ENCODE measurements around the gene IQSEC1.

Gene IQSEC1

GRCh38 chr3:13106308-13107001 is 33.2 kb upstream of the IQSEC1 start:
- DNase-seq (ENCODE audit: low spot score) = no peak
- Histone ChIP-seq H3K27ac (no peak overlapping the region), H3K4me3 (no peak overlapping the region)
- TF ChIP-seq, protein P1, sequence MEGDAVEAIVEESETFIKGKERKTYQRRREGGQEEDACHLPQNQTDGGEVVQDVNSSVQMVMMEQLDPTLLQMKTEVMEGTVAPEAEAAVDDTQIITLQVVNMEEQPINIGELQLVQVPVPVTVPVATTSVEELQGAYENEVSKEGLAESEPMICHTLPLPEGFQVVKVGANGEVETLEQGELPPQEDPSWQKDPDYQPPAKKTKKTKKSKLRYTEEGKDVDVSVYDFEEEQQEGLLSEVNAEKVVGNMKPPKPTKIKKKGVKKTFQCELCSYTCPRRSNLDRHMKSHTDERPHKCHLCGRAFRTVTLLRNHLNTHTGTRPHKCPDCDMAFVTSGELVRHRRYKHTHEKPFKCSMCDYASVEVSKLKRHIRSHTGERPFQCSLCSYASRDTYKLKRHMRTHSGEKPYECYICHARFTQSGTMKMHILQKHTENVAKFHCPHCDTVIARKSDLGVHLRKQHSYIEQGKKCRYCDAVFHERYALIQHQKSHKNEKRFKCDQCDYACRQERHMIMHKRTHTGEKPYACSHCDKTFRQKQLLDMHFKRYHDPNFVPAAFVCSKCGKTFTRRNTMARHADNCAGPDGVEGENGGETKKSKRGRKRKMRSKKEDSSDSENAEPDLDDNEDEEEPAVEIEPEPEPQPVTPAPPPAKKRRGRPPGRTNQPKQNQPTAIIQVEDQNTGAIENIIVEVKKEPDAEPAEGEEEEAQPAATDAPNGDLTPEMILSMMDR (IDR thresholded peaks at IDR 0.05) = no peak

- Histone ChIP-seq H3K4me3 (no peak overlapping the region), H3K27ac (no peak overlapping the region)
- TF ChIP-seq, protein P1 (IDR thresholded peaks at IDR 0.05) = no peak
- DNase-seq (ENCODE audit: low spot score) = no peak
Observed at GRCh38 chr3:13105896-13106250, 32.6 kb upstream of the IQSEC1 start.

DNA sequence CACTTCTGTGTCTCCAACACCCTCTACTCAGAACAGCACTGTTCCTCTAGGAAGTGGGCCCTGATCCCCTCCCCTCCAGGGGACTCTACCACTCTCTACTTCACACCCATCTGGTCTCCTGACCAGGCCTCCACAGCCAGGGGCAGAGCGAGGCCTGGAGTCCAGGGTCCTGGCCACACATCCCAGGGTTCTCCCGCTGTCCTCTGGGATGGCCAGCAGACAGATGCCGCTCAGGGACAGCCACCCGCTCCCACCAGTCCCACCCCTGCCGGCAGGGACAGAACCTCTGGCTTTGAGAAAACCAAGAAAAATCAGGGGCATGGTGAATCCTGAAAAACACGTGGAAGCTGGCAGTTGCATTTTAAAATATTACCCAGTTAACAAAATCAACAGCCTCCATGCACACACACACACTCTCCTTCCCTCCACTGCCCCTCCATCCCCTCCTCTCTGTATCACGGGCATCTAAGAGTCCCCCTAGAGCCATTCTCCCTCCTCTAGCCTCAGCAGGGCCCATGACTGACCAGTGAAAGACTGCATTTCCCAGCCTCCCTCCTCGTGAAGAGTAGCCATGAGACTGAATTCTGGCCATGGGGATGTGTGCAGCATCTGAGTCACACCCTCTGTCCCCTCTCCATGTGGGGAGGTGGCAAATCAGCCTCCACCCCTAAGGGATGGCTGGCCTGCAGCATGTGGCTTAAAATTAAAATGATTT is 32.1 kb upstream of the IQSEC1 start:
- Histone ChIP-seq H3K27ac (no peak overlapping the region), H3K4me3 (no peak overlapping the region)
- TF ChIP-seq, protein P1 (IDR thresholded peaks at IDR 0.05) = no peak
- DNase-seq (ENCODE audit: low spot score) = no peak

DNA sequence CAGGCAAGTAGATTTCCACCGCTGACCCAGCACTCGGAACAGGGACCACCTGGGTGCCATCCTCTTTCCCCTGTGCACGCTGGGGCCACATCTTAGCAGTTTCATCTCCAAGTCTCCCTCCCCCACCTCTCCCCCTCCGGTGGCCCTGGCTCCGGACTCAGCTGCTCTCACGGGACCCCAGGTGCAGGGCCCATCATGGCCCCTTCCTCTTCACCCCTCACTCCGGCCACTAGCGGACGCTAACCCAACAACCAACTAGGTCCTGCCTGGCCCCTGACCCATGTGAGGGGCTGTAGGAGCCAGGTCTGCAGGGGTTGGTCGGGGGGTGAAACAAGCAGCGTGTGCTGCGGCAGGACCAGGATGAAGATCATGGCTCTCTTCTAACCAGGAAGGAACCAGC is 31.3 kb upstream of the IQSEC1 start:
- DNase-seq (ENCODE audit: low spot score) = no peak
- H3K27ac ChIP-seq = no peak overlapping the region
- TF ChIP-seq, protein P1 (IDR thresholded peaks at IDR 0.05) = no peak
- H3K4me3 ChIP-seq = no peak overlapping the region

GRCh38 chr3:13103416-13104058 is 30.3 kb upstream of the IQSEC1 start:
- Histone ChIP-seq H3K4me3 (no peak overlapping the region), H3K27ac (no peak overlapping the region)
- TF ChIP-seq, protein P1 (IDR thresholded peaks at IDR 0.05) = no peak
- no peak for DNase-seq (ENCODE audit: low spot score)

DNA sequence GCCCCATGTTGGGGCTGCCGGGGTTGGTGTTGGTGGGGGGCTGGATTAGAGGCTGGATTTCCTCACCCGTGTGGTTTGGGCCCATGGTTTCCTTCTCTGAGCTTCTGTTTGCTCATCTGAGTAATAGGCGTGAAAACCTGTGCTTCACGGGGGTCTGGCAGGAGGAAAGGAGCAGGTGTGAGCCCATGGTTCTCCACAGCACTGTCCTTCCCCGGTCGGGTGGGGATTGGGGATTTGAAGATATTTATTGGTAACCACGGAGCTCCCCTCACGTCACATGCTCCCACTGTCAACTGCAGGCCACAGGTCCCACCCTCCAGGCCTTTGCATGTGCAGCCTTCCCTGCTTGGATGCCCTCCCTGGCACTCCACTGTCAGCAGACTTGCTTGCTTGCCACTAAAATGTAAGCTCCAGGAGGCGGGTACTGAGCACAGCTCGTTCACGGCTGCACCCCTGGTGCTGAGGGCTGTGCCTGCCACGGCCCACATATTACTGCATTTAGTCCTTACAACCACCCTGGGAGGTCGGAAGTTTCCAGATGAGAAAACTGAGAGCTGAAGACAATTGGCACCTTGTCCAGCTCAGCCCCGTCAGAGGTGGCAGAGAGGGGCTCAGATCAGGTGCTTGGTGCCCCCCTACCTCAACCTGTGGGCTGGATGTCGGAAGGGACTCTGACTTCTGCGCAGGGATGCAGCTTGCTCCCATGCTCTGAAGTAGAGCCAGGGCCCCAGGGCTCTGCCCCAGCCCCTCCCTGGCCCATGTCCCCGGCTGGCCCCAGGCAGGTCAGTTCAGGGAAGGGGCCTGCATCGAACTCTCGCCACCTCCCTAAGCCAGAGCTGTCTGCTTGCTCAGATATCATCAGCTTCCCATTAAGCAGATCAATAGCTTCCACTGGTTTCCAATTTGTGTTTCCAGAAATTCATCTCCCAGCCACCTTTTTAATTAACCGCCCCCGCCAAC is 29.4 kb upstream of the IQSEC1 start:
- no peak overlapping the region for H3K4me3 ChIP-seq
- no peak overlapping the region for H3K27ac ChIP-seq
- no peak for DNase-seq (ENCODE audit: low spot score)
- TF ChIP-seq, protein P1 (IDR thresholded peaks at IDR 0.05) = no peak

Measured in coronary artery (tissue), 2 donors.